HG03196 (cell line): ENCODE measurements around the gene PRSS22.

Source experiments
- ATAC-seq: cut with Tn5 transposase; IDR thresholded peaks from one replicate; pipeline ENCODE4 v1.9.1; 2021; ENCODE audit not compliant: unreplicated experiment

PRSS22 gene

GRCh38 chr16:2881783-2882649, 24.0 kb upstream of the PRSS22 start:
- peak; percentile 14 for ATAC-seq

- ATAC-seq: no peak
Observed at GRCh38 chr16:2879854-2880508, 22.0 kb upstream of the PRSS22 start.

- ATAC-seq: peak; percentile 67
Observed at GRCh38 chr16:2874912-2875362, 17.0 kb upstream of the PRSS22 start.

- ATAC-seq: no peak
Observed at GRCh38 chr16:2874032-2874911, 16.3 kb upstream of the PRSS22 start.

GRCh38 chr16:2871926-2872325, 14.0 kb upstream of the PRSS22 start:
- ATAC-seq: no peak

GRCh38 chr16:2867987-2868789, 10.2 kb upstream of the PRSS22 start:
- ATAC-seq: peak; percentile 90

GRCh38 chr16:2867661-2867986, 9.7 kb upstream of the PRSS22 start:
- no peak for ATAC-seq

- no peak for ATAC-seq
Observed at GRCh38 chr16:2866431-2866830, 8.5 kb upstream of the PRSS22 start.

GRCh38 chr16:2865651-2866050, 7.7 kb upstream of the PRSS22 start:
- no peak for ATAC-seq

- no peak for ATAC-seq
Observed at GRCh38 chr16:2860826-2861567, 3.0 kb upstream of the PRSS22 start.

GRCh38 chr16:2859686-2860265, 1.8 kb upstream of the PRSS22 start:
- ATAC-seq: no peak

GRCh38 chr16:2858245-2859025, 465 bp upstream of the PRSS22 start:
- ATAC-seq: no peak

- ATAC-seq: no peak
Observed at GRCh38 chr16:2856686-2857450, 1.1 kb downstream of the PRSS22 start.

- ATAC-seq: no peak
Observed at GRCh38 chr16:2856061-2856670, 1.8 kb downstream of the PRSS22 start.

GRCh38 chr16:2855536-2855935, 2.4 kb downstream of the PRSS22 start:
- ATAC-seq: no peak

GRCh38 chr16:2854700-2855309, 3.2 kb downstream of the PRSS22 start:
- no peak for ATAC-seq

GRCh38 chr16:2853531-2854073, 4.4 kb downstream of the PRSS22 start:
- ATAC-seq: no peak
